Neural progenitor cell (in vitro differentiated cells): ENCODE measurements around the gene SARM1.

ENCODE experiments used
- EZH2 ChIP-seq: fragments of 200-600 bp; sonication (generic); IDR thresholded peaks from 2 replicates; pipeline ENCODE4 v1.6.1; 2017; ENCODE audit warnings: antibody characterized with exemption, mild to moderate bottlenecking, moderate library complexity
- TF ChIP-seq, protein P1 (sequence below): fragments of 200-600 bp; sonication (generic); IDR thresholded peaks from 2 replicates; pipeline ENCODE4 v1.5.1; 2017; ENCODE audit warnings: antibody characterized with exemption, mild to moderate bottlenecking

DNA sequence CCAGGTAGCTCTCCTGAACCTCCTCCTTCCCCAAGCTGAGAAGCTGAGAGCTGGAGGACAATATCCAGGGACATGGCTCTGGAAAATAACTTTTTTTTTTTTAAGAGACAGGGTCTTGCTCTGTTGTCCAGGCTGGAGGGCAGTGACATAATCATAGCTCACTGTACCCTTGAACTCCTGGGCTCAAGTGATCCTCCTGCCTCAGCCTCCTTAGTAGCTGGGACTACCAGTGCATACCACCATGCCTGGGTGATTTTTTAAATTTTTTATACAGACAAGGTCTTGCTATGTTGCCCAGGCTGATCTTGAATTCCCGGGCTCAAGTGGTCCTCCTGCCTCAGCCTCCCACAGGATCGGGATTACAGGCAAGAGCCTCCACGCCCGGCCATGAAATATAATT, 28.3 kb downstream of the SARM1 start:
- no peak for TF ChIP-seq EZH2
- TF ChIP-seq, protein P1, sequence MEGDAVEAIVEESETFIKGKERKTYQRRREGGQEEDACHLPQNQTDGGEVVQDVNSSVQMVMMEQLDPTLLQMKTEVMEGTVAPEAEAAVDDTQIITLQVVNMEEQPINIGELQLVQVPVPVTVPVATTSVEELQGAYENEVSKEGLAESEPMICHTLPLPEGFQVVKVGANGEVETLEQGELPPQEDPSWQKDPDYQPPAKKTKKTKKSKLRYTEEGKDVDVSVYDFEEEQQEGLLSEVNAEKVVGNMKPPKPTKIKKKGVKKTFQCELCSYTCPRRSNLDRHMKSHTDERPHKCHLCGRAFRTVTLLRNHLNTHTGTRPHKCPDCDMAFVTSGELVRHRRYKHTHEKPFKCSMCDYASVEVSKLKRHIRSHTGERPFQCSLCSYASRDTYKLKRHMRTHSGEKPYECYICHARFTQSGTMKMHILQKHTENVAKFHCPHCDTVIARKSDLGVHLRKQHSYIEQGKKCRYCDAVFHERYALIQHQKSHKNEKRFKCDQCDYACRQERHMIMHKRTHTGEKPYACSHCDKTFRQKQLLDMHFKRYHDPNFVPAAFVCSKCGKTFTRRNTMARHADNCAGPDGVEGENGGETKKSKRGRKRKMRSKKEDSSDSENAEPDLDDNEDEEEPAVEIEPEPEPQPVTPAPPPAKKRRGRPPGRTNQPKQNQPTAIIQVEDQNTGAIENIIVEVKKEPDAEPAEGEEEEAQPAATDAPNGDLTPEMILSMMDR, result no peak
